Measurements from ENCODE around the gene SMC3.
"Not testable (repeated sequence)": the region's sequence is repeated elsewhere in the genome, so short reads cannot be mapped to it uniquely, and the experiment has no call there.

Gene SMC3

GRCh38 chr10:110584006-110584405, 16.5 kb downstream of the SMC3 start:
- DNase-seq (ENCODE audit: low read depth), result no peak

GRCh38 chr10:110591760-110592159, 24.3 kb downstream of the SMC3 start:
- DNase-seq (ENCODE audit: low read depth), result no peak

GRCh38 chr10:110597476-110597875, 30.0 kb downstream of the SMC3 start:
- DNase-seq (ENCODE audit: low read depth), result no peak

- no peak for DNase-seq (ENCODE audit: low read depth)
These were observed 33.1 kb downstream of the SMC3 start for GRCh38 chr10:110600487-110601101.

- DNase-seq (ENCODE audit: low read depth), result no peak
These were observed 34.1 kb downstream of the SMC3 start for GRCh38 chr10:110601581-110601980.

- DNase-seq (ENCODE audit: low read depth), result no peak
These were observed 40.6 kb downstream of the SMC3 start for GRCh38 chr10:110608087-110608486.

GRCh38 chr10:110609605-110610004, 42.1 kb downstream of the SMC3 start:
- DNase-seq (ENCODE audit: low read depth), result no peak

GRCh38 chr10:110610308-110610774, 42.8 kb downstream of the SMC3 start:
- DNase-seq (ENCODE audit: low read depth), result peak; percentile 22

- DNase-seq (ENCODE audit: low read depth), result not testable (repeated sequence)
These were observed 43.3 kb downstream of the SMC3 start for GRCh38 chr10:110610781-110611180.

- no peak for DNase-seq (ENCODE audit: low read depth)
These were observed 44.6 kb downstream of the SMC3 start for GRCh38 chr10:110612087-110612486.

- DNase-seq (ENCODE audit: low read depth), result no peak
These were observed 45.1 kb downstream of the SMC3 start for GRCh38 chr10:110612629-110613028.

GRCh38 chr10:110613341-110613995, 46.0 kb downstream of the SMC3 start:
- DNase-seq (ENCODE audit: low read depth), result no peak

GRCh38 chr10:110613996-110614495, 46.6 kb downstream of the SMC3 start:
- no peak for DNase-seq (ENCODE audit: low read depth)

- DNase-seq (ENCODE audit: low read depth), result no peak
These were observed 47.7 kb downstream of the SMC3 start for GRCh38 chr10:110615057-110615747.

- no peak for DNase-seq (ENCODE audit: low read depth)
These were observed 49.1 kb downstream of the SMC3 start for GRCh38 chr10:110616493-110617033.

- no peak for DNase-seq (ENCODE audit: low read depth)
These were observed 50.1 kb downstream of the SMC3 start for GRCh38 chr10:110617425-110618229.

- DNase-seq (ENCODE audit: low read depth), result no peak
These were observed 50.7 kb downstream of the SMC3 start for GRCh38 chr10:110618230-110618610.

GRCh38 chr10:110619514-110620397, 52.3 kb downstream of the SMC3 start:
- DNase-seq (ENCODE audit: low read depth), result no peak

- no peak for DNase-seq (ENCODE audit: low read depth)
These were observed 52.9 kb downstream of the SMC3 start for GRCh38 chr10:110620398-110620719.

GRCh38 chr10:110623316-110623715, 55.8 kb downstream of the SMC3 start:
- not testable (repeated sequence) for DNase-seq (ENCODE audit: low read depth)

GRCh38 chr10:110625356-110625894, 57.9 kb downstream of the SMC3 start:
- no peak for DNase-seq (ENCODE audit: low read depth)

All from activated T-helper 1 cell treated with Interleukin-2 at 50 U/mL for 16 hours (primary cell).